AG04449 (cell line): Measurements from ENCODE around the gene BCL11A.

Experiments used
- CTCF ChIA-PET: fragments of 350-600 bp; formaldehyde crosslinking; extraction: SDS; loops from one replicate; lab custom pipeline; 2021; ENCODE audit warnings: antibody characterized with exemption; lab: Yijun Ruan, JAX
- POLR2A ChIA-PET: fragments of 400-600, 350-600 bp; formaldehyde crosslinking; extraction: SDS; loops from one replicate; lab custom pipeline; 2020; ENCODE audit warnings: antibody characterized with exemption, inconsistent platforms; lab: Yijun Ruan, JAX
- DNase-seq: peaks from one replicate; pipeline ENCODE4 v3.0.0-alpha.2; 2010; ENCODE audit warnings: low read depth, low spot score
- H3K4me3 ChIP-seq: 2 replicates; pipeline ENCODE4 v1.5.1; 2011; ENCODE audit warnings: low read depth, mild to moderate bottlenecking, control low read depth, low read length
- CTCF ChIP-seq: IDR thresholded peaks from one replicate; pipeline ENCODE4 v1.5.1; 2011; ENCODE audit warnings: mild to moderate bottlenecking, moderate library complexity, low read length, control low read depth, inconsistent platforms; ENCODE audit not compliant: insufficient read depth; ENCODE audit errors: missing control alignments

The BCL11A gene

DNA sequence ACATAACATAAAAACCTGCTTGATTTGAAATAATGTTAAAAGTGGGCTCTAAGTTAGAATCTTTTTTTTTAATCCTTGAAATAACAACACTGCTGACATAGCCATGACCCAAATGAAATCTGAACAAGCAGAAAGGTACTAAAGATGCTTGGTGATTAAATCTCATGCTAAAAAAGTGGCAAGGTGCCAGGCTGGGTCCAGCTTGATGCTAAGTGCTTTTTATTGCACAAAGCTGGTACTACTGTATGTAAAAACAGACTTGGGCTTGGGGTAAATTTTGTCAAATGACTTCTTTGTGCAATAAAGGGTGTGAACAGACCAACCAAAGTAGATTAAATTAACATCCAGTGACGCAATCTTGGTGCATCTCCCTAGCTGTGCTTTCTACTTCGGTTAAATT lies 13.4 kb downstream of the BCL11A start:
- POLR2A ChIA-PET: interaction anchor here (0.5 kb wide), 1 partner anchor 13 kb away, joined by 3 read pairs; the partner anchor contains the start of gene BCL11A
- CTCF ChIA-PET: interaction anchor here (1.0 to 6.3 kb wide), 3 partner anchors 10 to 203 kb away, joined by 3 to 26 read pairs (median 13); no protein-coding TSS in a partner anchor
- H3K4me3 ChIP-seq: no peak overlapping the region
- no peak for TF ChIP-seq CTCF
- DNase-seq: no peak

DNA sequence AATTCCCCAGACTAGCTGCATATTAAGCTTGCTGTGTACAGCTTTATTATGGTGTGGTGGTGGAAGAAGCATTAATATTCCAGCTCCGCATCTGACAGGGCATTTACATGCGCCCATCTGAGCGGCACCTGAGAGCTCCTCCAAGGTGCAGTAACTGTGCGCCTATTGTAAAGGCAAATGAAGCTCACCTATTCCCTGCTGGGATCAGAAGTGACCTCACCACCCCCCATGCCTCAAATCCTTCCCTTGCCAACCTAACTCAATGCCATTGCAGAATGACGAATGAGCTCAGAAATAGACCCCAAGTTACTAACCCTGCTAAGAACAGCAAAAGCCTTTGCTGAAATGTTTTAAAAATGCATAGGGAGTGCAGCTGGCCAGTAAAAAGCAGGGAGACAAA lies 14.3 kb downstream of the BCL11A start:
- DNase-seq: no peak
- CTCF ChIA-PET: interaction anchor here (2.5 to 6.3 kb wide), 2 partner anchors 10 kb away, joined by 13 to 26 read pairs; no protein-coding TSS in a partner anchor
- TF ChIP-seq CTCF: no peak
- POLR2A ChIA-PET: no interaction called here
- H3K4me3 ChIP-seq: no peak overlapping the region

GRCh38 chr2:60538101-60538500 lies 15.4 kb downstream of the BCL11A start:
- POLR2A ChIA-PET: no interaction called here
- no peak for DNase-seq
- CTCF ChIA-PET: interaction anchor here (0.7 to 6.3 kb wide), 3 partner anchors 9 to 1636 kb away, joined by 3 to 26 read pairs (median 13); no protein-coding TSS in a partner anchor
- no peak overlapping the region for H3K4me3 ChIP-seq
- no peak for TF ChIP-seq CTCF

DNA sequence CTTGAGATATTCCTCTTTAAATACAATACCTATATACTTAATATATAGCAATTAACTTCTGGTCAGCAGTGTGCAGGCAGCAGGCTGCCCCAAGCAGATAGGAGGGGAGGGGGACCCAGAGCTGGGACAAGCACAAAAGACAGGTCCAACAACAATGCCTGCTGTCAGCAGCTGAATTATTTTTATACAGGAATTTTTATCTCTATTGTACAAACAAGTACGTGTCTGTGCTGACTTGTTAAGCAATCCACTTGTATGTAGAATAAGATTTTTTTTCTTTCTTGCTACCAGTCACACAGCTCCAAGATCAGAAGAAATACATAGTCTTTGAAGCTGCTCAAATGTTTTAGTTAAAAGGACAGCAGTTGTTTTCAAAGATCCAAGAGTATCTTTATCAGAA lies 16.7 kb downstream of the BCL11A start:
- POLR2A ChIA-PET: no interaction called here
- no peak overlapping the region for H3K4me3 ChIP-seq
- no peak for TF ChIP-seq CTCF
- no peak for DNase-seq
- CTCF ChIA-PET: interaction anchor here (0.8 kb wide), 1 partner anchor 13 kb away, joined by 3 read pairs; no protein-coding TSS in a partner anchor

- CTCF ChIA-PET: interaction anchor here (0.8 to 1.8 kb wide), 3 partner anchors 11 to 25 kb away, joined by 3 to 4 read pairs (median 3); no protein-coding TSS in a partner anchor
- no peak for TF ChIP-seq CTCF
- POLR2A ChIA-PET: no interaction called here
- H3K4me3 ChIP-seq: no peak overlapping the region
- DNase-seq: no peak
Measured at GRCh38 chr2:60535685-60536312, 17.7 kb downstream of the BCL11A start.

DNA sequence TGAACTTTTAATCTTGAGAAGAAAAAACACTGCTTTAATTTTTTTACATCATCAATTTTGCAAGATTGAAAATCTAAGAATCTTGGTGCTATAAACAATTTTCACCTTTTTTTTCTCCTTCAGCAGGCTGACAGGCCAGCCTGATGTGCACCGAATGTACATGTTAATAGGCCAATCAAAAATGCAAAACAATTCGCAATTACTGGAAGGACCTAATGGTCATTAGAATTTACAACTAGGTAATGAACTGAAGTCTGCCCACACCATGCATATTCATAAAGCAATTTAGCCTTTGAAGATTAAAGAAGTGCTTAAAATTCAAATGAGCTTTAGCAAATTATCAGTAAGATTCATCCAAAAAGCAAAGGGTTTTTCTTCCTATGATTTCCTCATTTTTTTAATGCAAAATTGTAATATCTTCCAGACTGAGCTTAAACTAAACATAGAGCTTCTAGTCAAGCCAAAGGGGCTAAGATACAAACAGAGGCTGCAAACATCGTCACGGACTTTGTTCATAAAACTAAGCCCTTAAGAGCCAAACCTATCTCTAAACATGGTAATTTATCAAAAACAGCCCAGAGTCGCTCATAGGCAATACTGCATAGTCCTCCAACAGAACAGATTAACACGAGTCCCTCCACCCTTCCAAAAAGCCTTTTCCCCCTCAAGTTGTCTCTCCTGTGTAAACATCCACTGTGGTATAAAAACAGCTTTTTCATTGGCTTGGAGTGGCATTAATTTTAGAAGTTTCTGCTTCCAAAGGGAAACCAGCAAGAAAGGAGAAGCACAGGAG lies 18.4 kb downstream of the BCL11A start:
- ChIA-PET POLR2A (no interaction called here), CTCF (interaction anchor here (1.1 to 1.8 kb wide), 3 partner anchors 12 to 37 kb away, joined by 3 to 4 read pairs (median 3); no protein-coding TSS in a partner anchor)
- no peak overlapping the region for H3K4me3 ChIP-seq
- DNase-seq: no peak
- no peak for TF ChIP-seq CTCF
